Lower leg skin (tissue), 4 donors: Measurements from ENCODE around the gene SLC12A3. TPM values are rescaled to one million over a fixed set of nuclear protein-coding genes. Genes with fewer than 3 reads are reported as not detected.

Experiments
- DNase-seq, 2 donors: peaks; one replicate each; pipeline ENCODE4 v3.0.0-alpha.2; 2019; ENCODE audit warnings: low spot score in 2 of 2
- H3K4me3 ChIP-seq: fragments of 200-600 bp; sonication (generic); 2 replicates; pipeline ENCODE4 v1.5.1; 2017; ENCODE audit warnings: mild to moderate bottlenecking, low read depth; ENCODE audit not compliant: poor library complexity, severe bottlenecking
- CTCF ChIP-seq, 3 donors: fragments of 450-650 bp; IDR thresholded peaks; one replicate each; pipeline ENCODE4 v1.5.1; 2016; ENCODE audit warnings: antibody characterized with exemption in 3 of 3, mild to moderate bottlenecking in 3 of 3, moderate library complexity in 2 of 3
- POLR2A ChIP-seq, 2 donors: fragments of 450-650 bp; IDR thresholded peaks; one replicate each; pipeline ENCODE4 v1.6.1; 2016 to 2017; ENCODE audit warnings: antibody characterized with exemption in 2 of 2, mild to moderate bottlenecking in 1 of 2, moderate library complexity in 1 of 2
- WGBS, 2 donors: methylation state at CpG; one replicate each; pipeline ENCODE4 v1.1.5; 2018; 5-methylcytosine and 5-hydroxymethylcytosine counted together
- intact Hi-C: fragments of 100-400 bp; cut with DNase I; formaldehyde crosslinking; loops from one replicate; pipeline ENCODE4 v1.15.0; 2023; ENCODE audit warnings: low total_unique reads
- total RNA-seq, 4 donors: library from RNA; depleted of rRNA; stranded (reverse); fragments of >200 nt; gene quantifications; one replicate each; pipeline ENCODE4 v1.1.0, GENCODE V29; 2016

The SLC12A3 gene
- total RNA-seq, 4 donors from 2014 or later, result not detected

- no peak for DNase-seq
- no peak overlapping the region for H3K4me3 ChIP-seq
- TF ChIP-seq POLR2A (IDR thresholded peaks at IDR 0.05), result no peak
- TF ChIP-seq CTCF (IDR thresholded peaks at IDR 0.05), result no peak
- 90% methylated on average over 2 of the region's 2 CpGs for WGBS, 2 donors
- intact Hi-C loops, result no loop called here
Observed at GRCh38 chr16:56947604-56947995, 82.6 kb downstream of the SLC12A3 start.

- TF ChIP-seq POLR2A (IDR thresholded peaks at IDR 0.05) (no peak), CTCF (IDR thresholded peaks at IDR 0.05) (no peak)
- DNase-seq, result no peak
- H3K4me3 ChIP-seq, result no peak overlapping the region
- 98% methylated on average over 6 of the region's 6 CpGs for WGBS, 2 donors
- intact Hi-C loops, result no loop called here
Observed at GRCh38 chr16:56948234-56948633, 83.2 kb downstream of the SLC12A3 start.

- no peak for DNase-seq
- no peak overlapping the region for H3K4me3 ChIP-seq
- 68 to 84% methylated on average over 4 of the region's 4 CpGs for WGBS, 2 donors
- no peak for TF ChIP-seq CTCF (IDR thresholded peaks at IDR 0.05)
- no peak for TF ChIP-seq POLR2A (IDR thresholded peaks at IDR 0.05)
- intact Hi-C loops, result loop anchor here (10.0 kb wide), 1 partner anchor 85 kb away; the partner anchor contains the start of gene SLC12A3
Observed at GRCh38 chr16:56950051-56950450, 85.0 kb downstream of the SLC12A3 start.

- DNase-seq, result no peak
- H3K4me3 ChIP-seq, result no peak overlapping the region
- intact Hi-C loops, result loop anchor here (10.0 kb wide), 1 partner anchor 86 kb away; the partner anchor contains the start of gene SLC12A3
- 81 to 82% methylated on average over 7 of the region's 7 CpGs for WGBS, 2 donors
- no peak for TF ChIP-seq CTCF (IDR thresholded peaks at IDR 0.05)
- TF ChIP-seq POLR2A (IDR thresholded peaks at IDR 0.05), result no peak
Observed at GRCh38 chr16:56950455-56950854, 85.4 kb downstream of the SLC12A3 start.

GRCh38 chr16:56950881-56951771 is 86.1 kb downstream of the SLC12A3 start:
- no peak overlapping the region for H3K4me3 ChIP-seq
- DNase-seq, result no peak
- TF ChIP-seq CTCF (IDR thresholded peaks at IDR 0.05), result no peak
- no peak for TF ChIP-seq POLR2A (IDR thresholded peaks at IDR 0.05)
- intact Hi-C loops, result loop anchor here (10.0 kb wide), 1 partner anchor 86 kb away; the partner anchor contains the start of gene SLC12A3
- 59 to 63% methylated on average over 15 of the region's 15 CpGs for WGBS, 2 donors
